ENCODE data around the gene GLIPR1L2.
"Not testable (repeated sequence)": the region's sequence is repeated elsewhere in the genome, so short reads cannot be mapped to it uniquely, and the experiment has no call there.

GLIPR1L2 gene

DNA sequence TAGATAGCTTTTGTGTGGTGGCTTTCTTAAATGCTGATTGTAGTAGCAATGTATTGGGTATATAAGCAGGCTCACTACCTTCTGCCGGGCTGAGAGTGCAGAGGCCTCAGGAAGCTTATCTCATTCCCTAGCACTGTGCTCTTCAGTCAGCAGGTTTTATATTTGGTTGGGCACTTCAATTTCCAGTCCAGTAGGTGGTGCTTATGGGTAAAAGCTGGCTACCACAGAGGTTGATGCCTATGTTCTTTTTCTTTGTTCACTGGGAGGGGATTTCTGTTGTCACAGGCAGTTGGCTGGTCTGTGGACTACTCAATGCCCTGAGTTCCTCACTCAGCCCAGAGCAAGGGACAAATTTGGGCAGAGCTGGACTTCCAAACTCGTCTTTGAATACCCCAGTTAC, 46.7 kb downstream of the GLIPR1L2 start:
- no peak for FAIRE-seq

DNA sequence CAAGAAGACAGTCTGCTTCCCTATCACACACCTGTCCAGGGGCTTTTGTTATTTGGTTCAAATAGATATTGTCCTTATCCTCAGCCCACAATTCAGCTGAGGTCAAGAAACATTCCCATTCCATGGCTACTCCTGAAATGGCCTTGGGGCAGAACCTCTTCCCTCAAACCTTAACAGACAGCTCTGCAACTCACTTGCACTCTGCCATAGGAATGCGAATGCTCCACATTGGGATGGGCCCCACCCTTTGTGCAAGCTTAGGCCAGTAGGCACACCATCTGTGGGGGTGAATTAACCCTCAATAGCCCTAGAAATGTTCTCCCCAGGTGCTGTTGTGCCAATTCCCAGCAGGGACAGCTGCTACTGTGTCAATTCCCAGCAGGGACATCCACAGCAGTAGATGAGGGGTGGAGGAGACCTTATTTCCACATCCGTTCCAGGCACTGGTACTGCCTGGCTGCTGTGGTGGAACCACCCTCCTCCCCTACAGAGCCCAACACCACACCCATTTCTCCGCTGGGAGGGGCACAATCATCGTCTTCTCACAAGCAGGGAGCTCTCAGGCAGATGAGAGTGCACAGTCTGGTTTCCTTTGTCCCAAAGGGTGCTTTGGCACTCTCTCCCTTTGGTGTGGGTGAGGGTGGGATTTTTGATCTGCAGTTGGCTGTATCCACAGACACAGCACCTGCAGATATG, 47.3 kb downstream of the GLIPR1L2 start:
- no peak for FAIRE-seq

GRCh38 chr12:75439048-75439447, 48.2 kb downstream of the GLIPR1L2 start:
- FAIRE-seq: no peak

- no peak for FAIRE-seq
Measured at GRCh38 chr12:75439930-75440329, 49.0 kb downstream of the GLIPR1L2 start.

GRCh38 chr12:75441687-75442449, 51.0 kb downstream of the GLIPR1L2 start:
- FAIRE-seq: not testable (repeated sequence)

DNA sequence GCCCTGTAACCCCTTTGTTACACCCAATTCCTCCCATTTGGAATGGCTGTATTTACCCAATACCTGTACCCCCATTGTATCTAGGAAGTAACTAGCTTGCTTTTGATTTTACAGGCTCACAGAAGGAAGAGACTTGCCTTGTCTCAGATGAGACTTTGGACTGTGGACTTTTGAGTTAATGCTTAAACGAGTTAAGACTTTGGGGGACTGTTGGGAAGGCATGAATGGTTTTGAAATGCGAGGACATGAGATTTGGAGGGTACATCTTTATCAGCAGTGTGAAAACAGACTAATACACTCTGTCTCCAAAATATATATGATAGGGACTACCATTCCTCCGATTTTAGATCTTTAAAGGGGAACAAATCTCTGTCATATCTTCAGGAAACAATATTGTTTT, 51.6 kb downstream of the GLIPR1L2 start:
- not testable (repeated sequence) for FAIRE-seq

DNA sequence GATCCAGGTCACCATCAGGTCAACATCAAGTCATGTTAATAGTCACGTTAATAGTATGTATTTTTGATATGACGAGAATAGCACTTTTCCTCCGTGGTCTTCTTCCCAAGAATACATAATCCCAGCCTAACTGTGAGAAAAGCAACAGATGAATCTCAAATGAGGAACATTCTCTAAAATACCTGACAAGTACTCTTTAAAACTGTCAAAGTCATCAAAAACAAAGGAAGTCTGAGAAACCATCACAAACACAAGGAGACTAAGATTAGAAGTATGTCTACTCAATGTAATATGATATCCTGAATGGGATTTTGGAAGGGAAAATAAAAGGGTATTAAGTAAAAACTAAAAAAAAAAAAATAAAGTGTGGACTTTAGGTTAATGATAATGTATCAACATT, 52.8 kb downstream of the GLIPR1L2 start:
- FAIRE-seq: no peak

- FAIRE-seq: no peak
Measured at GRCh38 chr12:75444429-75445136, 53.7 kb downstream of the GLIPR1L2 start.

GRCh38 chr12:75445137-75445507, 54.2 kb downstream of the GLIPR1L2 start:
- not testable (repeated sequence) for FAIRE-seq

GRCh38 chr12:75446857-75447256, 56.0 kb downstream of the GLIPR1L2 start:
- FAIRE-seq: no peak

DNA sequence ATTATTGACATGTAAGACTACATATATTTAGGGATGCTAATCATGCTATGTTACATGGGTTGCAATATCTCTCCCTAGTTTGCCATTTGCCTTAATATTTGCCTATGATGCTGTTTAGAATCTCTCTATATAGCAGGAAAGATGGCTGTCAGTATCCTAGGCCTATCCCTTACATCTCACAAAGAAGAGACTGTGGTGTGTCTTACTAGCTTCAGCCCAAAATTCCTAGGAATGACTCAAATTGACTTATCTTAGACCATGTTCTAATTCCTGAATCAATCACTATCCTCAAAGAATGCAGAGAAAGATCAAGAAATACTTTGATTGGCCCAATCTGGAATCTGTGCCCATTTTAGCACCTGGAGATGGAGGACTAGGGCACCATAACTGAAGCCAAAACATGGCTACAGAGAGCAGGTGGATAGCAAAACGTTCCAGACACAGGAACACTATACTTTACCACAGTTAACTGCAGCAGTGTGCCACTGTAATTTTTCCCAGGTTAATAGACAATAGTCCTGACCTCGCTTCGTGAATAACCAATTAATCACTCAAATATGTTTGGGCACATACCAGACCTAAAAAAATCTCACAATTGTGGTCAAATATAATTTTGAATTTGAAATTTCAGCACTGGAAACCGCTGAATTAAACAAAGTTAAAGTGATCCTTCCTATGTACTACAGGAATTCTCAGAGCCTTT, 57.0 kb downstream of the GLIPR1L2 start:
- no peak for FAIRE-seq

DNA sequence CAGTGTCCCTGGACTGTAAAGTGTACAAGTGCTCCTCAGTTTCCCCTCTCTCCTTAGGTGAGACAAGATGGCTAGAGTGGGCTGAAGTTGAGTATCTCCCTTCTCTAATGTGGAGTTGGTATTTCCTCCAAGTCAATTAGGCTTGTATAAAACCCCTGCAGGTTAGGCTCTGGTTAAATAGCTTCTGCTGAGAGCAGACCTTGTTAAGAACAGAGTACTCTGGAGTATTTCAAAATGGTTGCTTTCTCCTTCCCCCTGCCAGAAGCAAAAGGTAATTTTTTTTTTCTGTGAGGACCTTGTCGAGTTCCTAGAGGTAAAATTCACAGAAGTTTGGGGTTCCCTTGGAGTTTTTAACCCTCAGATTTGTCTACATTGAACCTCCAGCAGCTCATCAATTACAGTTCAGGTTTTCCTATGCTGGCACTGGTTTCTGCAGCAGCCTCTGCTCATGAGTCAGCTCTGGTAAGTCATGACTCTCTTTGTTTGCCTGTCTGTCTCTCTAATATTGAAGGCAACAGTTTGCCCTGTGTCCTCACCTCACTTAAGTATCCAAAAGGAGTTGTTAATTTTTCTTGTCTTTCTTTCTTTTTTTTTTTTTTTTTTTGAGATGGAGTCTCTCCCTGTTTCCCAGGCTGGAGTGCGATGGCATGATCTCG, 61.9 kb downstream of the GLIPR1L2 start:
- FAIRE-seq: no peak

- no peak for FAIRE-seq
Measured at GRCh38 chr12:75455839-75456238, 65.0 kb downstream of the GLIPR1L2 start.

DNA sequence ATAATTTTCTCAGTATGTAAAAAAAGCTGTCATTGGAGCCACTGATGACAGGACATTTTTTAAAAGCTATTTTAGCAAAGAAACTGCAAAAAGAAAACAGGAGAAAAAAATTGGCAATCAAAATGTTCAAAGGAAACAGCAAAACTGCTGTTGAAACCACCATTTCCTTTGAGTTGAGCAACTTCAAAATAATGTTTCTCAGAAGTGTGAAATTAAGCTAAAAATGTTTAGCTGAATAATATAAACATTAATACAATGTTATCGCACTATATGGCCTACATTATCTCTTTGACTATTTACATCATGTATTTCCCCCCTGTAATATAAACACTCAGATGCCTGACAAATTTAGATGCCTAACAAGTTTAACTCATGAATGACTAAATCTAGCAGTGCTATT, 66.3 kb downstream of the GLIPR1L2 start:
- no peak for FAIRE-seq

GRCh38 chr12:75457866-75458265, 67.0 kb downstream of the GLIPR1L2 start:
- FAIRE-seq: not testable (repeated sequence)

DNA sequence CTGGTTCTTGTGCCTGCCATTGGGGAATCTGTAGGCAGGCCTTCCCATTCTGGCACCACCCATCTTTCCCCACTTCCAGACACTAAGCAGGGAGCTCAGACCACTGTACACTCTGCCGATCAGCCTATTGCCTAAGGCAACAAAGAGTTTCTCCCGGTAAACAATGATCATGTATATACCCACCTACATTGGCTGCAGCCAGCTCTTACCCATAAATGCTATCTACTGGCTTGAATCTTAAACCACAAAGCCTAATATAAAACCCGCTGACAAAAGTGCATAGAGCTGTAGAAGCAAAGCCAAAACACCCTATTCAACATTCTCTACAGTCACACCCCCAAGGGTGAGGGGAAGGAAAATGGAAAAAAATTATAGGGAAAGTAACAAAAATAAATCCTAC, 68.9 kb downstream of the GLIPR1L2 start:
- FAIRE-seq: no peak

- no peak for FAIRE-seq
Measured at GRCh38 chr12:75460204-75460603, 69.3 kb downstream of the GLIPR1L2 start.

DNA sequence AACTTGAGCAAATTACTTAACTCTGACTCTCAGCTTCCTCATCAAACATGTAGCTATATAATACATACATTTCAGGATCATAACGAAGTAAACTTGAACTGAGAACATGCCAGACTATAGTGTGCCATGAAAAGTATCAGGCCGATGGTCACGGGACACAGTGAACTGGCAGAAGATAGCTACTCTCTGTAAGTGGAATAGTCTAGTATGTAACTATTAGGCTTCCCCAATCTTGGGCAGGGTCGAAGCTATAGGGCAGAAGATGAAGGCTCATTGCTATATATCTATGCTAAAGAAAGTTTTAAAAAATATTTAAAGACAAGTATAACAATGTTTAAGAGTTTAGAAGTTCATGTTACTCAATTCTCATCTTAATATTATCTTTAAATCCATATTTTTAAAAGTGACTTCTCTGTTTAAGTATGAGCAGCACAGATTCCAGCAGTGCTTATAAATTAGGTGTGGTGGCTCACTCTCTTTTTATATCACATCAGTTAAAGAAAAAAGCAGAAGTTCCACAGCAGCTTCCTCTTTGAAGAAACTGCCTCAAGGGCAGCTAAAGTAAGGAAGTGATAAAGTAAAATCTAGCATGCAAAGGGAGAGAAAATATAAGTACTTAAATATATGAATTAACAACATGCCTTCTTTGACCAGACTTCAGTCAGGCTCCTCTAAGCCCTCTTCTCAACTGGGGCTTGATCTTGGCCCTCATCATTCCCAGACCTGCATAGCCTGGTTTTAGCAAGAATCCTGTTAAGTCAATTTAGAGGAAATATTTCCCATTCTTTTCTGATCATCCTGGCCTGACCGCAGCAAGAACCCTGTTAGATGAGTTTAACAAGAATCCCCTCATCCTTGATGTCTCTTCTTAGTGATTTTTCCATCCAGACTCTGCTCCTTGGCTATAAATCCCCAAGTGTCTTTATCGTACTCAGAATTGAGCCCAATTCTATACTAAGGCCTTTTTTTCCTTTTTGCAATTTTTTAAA, 81.3 kb downstream of the GLIPR1L2 start:
- no peak for FAIRE-seq

GRCh38 chr12:75474116-75474515, 83.2 kb downstream of the GLIPR1L2 start:
- no peak for FAIRE-seq

DNA sequence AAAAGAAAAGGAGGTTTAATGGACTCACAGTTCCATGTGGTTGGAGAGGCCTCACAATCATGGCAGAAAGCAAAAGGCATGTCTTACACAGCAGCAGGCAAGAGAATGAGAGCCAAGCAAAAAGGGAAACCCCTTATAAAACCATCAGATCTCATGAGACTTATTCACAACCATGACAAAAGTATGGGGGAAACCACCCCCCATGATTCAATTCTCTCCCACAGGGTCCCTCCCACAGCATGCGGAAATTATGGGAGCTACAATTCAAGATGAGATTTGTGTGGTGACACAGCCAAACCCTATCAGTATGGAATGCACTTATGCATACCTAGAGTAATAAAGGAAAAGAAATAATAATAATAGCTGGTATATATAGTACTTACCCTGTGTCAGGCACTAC, 85.2 kb downstream of the GLIPR1L2 start:
- no peak for FAIRE-seq

- no peak for FAIRE-seq
Measured at GRCh38 chr12:75477137-75477536, 86.2 kb downstream of the GLIPR1L2 start.

All from colon (tissue), 2 donors.